ENCODE measurements around the gene POLR1G.

DNA sequence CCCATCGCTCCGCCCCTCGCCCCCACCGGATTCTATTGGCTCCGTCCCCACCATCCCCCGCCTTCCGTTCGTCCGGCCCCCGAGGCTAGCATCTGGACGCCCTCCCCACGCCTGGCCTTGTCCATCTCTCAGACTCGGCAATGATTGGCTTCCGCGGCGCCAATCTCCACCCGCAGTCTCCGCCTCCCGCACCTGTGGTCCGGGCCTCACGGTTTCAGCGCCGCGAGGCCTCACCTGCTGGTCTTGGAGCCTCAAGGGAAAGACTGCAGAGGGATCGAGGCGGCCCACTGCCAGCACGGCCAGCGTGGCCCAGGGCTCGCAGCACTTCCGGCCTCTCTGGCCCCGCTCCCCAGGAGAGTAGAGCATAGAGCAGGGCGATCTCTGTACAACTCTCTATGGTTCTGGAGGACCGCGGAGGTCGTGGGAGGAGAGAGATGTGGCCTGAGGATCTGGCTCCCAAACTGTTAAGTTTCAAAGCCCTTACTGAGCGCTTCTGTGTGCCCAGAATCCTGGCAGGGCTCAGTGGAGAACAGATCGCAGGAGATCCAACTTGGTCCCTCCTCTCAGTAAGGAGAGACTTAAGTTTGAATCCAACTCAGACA, 17.2 kb downstream of the POLR1G start, which contains the start of gene ERCC1:
- TF ChIP-seq, protein P1, sequence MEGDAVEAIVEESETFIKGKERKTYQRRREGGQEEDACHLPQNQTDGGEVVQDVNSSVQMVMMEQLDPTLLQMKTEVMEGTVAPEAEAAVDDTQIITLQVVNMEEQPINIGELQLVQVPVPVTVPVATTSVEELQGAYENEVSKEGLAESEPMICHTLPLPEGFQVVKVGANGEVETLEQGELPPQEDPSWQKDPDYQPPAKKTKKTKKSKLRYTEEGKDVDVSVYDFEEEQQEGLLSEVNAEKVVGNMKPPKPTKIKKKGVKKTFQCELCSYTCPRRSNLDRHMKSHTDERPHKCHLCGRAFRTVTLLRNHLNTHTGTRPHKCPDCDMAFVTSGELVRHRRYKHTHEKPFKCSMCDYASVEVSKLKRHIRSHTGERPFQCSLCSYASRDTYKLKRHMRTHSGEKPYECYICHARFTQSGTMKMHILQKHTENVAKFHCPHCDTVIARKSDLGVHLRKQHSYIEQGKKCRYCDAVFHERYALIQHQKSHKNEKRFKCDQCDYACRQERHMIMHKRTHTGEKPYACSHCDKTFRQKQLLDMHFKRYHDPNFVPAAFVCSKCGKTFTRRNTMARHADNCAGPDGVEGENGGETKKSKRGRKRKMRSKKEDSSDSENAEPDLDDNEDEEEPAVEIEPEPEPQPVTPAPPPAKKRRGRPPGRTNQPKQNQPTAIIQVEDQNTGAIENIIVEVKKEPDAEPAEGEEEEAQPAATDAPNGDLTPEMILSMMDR (IDR thresholded peaks at IDR 0.05; ENCODE audit: low read length): no peak
- no peak for TF ChIP-seq EZH2phosphoT487 (IDR thresholded peaks at IDR 0.05; ENCODE audit: low read length)
